Muscle of back (tissue), 11 donors: ENCODE results near the gene MOXD1. TPM values are rescaled to one million over a fixed set of nuclear protein-coding genes. Genes with fewer than 3 reads are reported as not detected.
"Not testable (repeated sequence)": the region's sequence is repeated elsewhere in the genome, so short reads cannot be mapped to it uniquely, and the experiment has no call there.

ENCODE experiments used
- DNase-seq, 3 donors: peaks; one replicate each; pipeline versions ENCODE4 v3.0.0 to v3.0.0-alpha.2; 2013
- polyA plus RNA-seq, 10 donors: library from polyadenylated mRNA; unstranded; fragments of 120-200 nt; gene quantifications; one replicate each; pipeline ENCODE4 v1.2.1, GENCODE V29; 2013; ENCODE audit not compliant: insufficient read length in 10 of 10

Gene MOXD1
- polyA plus RNA-seq, 10 donors, result 1.9 to 21.7 (median 3.8) TPM

DNA sequence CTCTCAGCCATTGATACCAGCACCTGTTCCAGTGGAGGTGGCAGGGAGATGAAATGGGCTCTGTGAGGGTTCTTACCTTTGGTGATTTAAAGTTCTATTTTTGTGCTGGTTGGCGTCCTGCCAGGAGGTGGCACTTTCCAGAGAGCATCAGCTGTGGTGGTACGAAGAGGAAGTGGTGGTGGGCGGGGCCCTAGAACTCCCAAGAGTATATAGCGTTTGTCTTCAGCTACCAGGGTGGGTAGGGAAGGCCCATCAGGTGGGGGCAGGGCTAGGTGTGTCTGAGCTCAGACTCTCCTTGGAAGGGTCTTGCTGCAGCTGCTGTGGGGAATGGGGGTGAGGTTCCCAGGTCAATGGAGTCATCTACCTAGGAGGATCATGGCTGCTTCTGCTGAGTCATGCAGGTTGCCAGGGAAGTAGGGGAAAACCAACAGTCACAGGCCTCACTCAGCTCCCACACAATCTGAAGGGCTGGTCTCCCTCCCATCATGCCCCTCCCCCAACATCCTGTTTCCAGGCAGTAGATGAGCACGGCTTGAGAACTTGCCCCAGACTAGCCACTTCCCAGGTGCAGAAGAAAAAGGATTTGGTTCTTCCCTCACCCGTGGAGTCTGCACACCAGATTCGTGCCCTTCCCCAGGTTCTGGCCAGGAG is 46.6 kb downstream of the MOXD1 start:
- DNase-seq, result no peak

GRCh38 chr6:132351986-132352385 is 49.3 kb downstream of the MOXD1 start:
- not testable (repeated sequence) for DNase-seq

DNA sequence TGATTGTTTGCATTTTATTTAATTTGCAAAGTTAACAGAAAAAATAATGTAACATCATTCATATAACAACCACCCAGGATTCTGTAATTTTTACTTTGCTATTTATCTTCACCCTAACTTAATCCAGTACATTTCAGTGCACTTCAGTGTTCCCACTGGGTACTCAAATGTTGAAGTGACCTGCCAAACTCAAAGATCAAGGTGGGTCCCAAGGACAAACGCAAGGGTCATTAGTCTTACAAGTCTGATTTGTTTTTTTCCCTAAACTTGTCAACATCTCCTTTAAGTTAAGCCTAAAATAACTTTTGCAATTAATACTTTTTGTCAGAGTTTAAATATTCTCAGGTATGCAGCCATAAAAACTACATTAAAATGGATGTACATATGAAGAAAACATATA is 53.0 kb downstream of the MOXD1 start:
- no peak for DNase-seq

GRCh38 chr6:132344811-132345210 is 56.5 kb downstream of the MOXD1 start:
- DNase-seq, result no peak

DNA sequence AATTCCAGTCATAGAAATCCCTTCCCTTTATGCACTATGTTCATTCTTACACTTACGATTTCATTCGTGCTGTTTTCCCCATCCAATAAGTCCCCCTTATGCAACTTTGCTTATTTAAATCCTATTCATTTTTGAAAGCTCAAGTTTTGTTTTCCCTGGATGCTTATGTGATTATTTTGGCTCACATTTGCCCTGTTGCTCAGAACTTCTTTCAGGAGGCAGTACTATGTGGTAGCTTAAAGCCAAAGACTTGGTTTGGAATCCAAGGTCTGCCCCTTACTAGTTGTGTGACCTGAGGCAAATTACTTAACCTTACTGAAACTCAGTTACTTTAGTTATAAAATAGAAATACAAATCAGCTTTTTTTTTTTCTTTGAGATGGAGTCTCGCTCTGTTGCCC is 59.6 kb downstream of the MOXD1 start:
- DNase-seq, result no peak

GRCh38 chr6:132334521-132334885 is 66.8 kb downstream of the MOXD1 start:
- DNase-seq, result no peak

DNA sequence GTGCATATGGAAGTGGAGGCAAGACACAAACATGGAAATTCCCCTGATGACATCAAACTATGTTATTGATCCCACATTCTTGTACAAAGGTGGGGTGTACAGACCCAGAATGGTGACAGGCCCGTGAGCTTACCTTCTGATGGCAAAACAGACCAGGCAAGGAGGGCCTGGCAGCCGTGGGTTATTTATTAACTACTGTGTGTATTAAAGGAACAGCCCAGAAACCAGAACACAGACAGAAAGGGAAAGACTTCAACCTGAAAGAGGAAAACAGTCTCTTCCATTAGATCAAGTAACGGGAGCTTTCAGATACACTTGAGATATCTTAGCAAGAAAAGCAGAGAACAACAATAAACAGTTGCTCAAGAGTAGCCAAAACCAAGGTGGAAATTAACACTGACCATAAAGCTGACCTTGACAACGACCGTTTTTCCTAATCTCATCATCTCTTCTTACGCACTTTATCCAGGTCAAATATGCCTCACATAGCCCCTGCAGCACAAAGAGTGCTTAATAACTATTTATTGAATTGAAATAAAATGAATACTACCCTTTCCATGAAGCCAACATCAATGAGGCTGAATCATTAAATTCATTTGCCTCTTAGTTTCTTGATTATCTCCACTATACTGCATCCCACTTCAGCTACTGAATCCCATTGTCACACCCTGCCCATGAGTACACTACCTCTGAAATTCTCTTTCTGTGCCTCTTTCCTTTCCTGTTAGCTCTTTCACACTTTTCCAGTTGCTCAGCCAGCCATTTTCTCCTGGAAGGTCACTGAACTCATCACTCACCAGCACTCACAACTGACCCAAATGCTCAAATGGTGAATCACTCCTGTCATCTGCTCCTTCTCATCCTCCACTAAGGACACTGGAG is 67.4 kb downstream of the MOXD1 start:
- DNase-seq, result peak in 1 of 3 donors; percentile 92

GRCh38 chr6:132330759-132331158 is 70.5 kb downstream of the MOXD1 start:
- DNase-seq, result no peak

GRCh38 chr6:132322398-132322797 is 78.9 kb downstream of the MOXD1 start:
- no peak for DNase-seq

DNA sequence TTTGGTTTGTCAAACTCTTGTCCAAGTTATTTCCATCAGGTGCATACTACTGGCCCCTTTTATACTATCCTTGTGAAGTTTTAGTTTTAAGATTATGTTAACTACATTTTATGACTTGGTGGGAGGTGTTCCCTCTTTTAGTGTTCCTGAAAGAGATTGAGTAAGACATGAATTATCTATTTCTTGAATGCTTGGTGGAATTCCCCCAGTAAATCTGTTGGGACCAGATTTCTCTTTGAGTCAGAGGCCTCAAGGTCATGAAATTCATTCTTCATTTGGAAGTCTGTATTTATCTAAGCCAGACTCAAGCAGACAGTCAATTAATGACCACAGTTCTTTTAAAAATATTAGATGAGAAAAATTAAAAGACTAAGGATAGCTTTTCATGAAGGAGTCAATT is 81.3 kb downstream of the MOXD1 start:
- DNase-seq, result no peak

DNA sequence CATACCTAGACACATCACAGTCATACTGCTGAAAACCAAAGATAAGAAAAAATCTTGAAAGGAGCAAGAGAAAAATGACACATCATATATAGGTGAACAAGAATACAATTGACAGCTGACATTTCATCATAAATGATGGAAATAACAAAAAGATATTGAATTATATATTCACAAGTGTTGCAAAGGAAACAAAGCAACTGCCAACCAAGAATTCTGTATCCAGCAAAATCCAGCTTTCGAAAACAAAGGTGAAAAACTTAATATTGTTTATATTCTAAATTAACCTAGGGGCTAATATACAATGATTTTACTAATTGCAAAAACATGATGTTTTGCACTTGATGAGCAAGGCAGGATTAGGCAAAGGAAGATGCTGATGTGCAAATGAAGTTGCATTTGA is 84.3 kb downstream of the MOXD1 start:
- DNase-seq, result no peak

DNA sequence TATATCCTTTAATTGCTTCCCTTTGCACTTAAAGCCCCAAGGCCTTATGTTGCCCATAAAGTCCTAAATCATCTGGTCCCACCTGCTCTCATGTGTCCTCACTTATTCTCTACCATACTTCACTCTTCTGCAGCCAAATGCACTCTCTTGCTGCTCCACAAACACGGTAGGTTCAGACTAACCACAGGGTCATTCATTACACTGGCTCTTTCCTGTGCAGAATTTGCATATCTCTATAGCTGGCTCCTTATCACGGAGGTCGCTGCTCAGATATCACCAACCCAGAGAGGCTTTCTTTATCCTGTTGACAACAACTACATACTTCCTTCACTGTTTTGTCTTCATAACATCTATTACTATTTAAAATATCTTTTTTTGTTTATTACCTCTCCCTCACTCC is 86.8 kb downstream of the MOXD1 start:
- no peak for DNase-seq

DNA sequence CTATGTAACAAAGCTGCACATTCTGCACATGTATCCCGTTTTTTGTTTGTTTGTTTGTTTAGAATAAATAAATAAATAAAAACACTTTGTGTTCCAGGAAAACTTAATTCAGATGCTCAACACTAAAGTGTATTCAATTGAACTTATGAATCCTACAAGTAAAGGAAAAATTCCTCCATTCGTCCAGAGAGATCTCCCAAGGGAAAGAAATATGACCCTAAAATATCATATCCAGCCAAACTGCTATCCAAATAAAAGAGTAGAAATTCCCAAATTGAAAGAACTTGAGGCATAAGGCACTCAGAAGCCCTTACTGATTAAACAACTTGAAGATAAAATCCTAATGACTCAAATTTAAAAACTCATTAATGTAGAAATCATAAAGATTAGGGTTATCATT is 90.4 kb downstream of the MOXD1 start:
- peak; percentile 12 to 55 (median 19) for DNase-seq

DNA sequence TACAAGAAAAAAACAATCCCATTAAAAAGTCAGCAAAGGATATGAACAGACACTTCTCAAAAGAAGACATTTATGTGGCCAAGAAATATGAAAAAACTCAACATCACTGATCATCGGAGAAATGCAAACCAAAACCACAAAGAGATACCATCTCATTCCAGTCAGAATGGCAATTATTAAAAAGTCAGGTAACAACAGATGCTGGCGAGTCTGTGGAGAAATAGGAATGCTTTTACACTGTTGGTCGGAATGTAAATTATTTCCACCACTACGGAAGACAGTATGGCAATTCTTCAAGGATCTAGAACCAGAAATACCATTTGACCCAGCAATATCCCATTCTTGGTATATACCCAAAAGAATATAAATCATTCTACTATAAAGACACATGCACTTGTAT is 91.1 kb downstream of the MOXD1 start:
- not testable (repeated sequence) for DNase-seq

DNA sequence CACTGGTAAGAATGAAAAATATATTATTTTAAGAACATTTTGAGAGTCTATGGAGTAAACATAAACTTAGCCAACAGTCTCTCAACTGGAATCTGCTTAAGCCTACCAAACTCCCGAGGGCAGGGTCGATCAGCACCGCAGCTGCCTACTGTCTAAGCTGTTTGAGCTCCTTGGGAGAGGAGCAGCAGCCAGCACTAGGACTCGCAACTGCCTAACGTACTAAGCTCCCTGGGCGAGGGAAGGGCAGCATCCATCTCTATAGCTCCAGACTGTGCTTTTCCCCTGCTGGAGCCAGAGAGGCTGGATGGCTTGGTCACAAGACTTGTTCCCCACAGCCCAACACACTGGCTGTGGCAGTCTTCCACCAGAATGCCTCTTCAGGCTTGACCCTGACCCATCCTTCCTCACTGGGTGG is 96.4 kb downstream of the MOXD1 start:
- DNase-seq, result peak in 1 of 3 donors; percentile 29

GRCh38 chr6:132300323-132300949 is 100.8 kb downstream of the MOXD1 start:
- DNase-seq, result peak; percentile 16 to 58 (median 36)

- peak; percentile 49 to 67 (median 57) for DNase-seq
Observed at GRCh38 chr6:132298344-132298949, 102.8 kb downstream of the MOXD1 start.

- no peak for DNase-seq
Observed at GRCh38 chr6:132289756-132290155, 111.5 kb downstream of the MOXD1 start.

DNA sequence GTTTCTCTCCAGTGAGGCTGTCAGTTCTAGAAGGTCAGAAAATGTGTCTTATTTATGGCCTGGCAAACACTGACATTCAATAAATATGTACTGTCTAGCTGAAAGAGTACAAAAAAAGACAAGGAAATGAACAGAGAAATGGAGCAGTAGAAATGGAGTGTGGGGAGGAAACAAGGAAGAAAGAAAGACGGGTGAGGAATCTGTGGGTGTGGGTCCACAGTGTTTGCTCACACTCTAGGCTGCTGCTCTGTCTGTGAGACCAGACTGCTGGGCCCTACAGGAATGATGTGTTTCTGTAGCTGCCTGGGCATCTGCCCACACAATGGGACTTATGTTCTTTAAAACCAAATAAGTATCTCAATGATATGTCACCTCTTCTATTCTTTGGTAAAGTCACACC is 114.2 kb downstream of the MOXD1 start:
- DNase-seq, result no peak

DNA sequence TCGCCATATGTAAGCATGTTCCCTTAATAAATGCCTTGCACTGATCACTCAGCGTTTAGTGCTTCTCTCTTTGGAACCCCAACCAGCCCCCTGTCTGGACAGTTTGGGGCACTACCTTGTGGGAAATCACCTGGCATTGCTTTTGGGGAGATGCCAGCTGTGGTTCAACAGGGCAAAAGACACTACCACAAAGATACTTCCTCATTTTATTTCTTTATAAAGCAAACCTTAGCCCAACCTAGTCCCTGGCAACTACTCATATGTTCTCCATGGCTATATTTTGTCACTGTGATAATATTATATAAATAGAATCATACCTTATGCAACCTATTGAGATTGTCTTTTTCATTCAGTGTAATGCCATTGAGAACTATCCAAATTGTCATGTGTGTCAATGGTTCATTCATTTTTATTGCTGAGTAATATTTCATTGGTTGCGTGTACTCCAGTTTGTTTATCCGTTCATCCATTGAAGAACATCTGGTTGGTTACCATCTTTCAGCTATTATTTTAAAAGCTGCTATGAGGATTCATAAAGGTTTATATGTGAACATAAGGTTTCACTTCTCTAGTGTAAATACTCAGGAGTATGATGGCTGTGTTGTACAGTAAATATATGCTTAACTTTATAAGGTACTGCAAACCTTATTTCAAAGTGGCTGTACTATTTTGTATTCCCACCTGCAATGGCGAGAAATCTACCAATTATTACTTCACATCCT is 114.8 kb downstream of the MOXD1 start:
- DNase-seq, result no peak

GRCh38 chr6:132285004-132285780 is 116.1 kb downstream of the MOXD1 start:
- no peak for DNase-seq
